CD8-positive, alpha-beta memory T cell (primary cell): ENCODE results near the gene PLXNB3. TPM values are rescaled to one million over a fixed set of nuclear protein-coding genes. Genes with fewer than 3 reads are reported as not detected.

Source experiments
- CTCF ChIA-PET: fragments of 350-600 bp; sonication (Branson Sonifier 250); formaldehyde crosslinking; loops from one replicate; lab custom pipeline; 2021; ENCODE audit warnings: antibody characterized with exemption; lab: Charles Lee
- POLR2A ChIA-PET: fragments of 350-600 bp; sonication (Branson Sonifier 250); formaldehyde crosslinking; loops from one replicate; lab custom pipeline; 2021; ENCODE audit warnings: antibody characterized with exemption; lab: Charles Lee
- DNase-seq, 5 donors: peaks; one replicate each; pipeline versions ENCODE4 v3.0.0 to v3.0.0-alpha.2; 2020 to 2022; ENCODE audit warnings: mixed read lengths in 1 of 5
- H3K27ac ChIP-seq: one replicate; pipeline ENCODE4 v1.7.0; 2013; ENCODE audit warnings: low read depth, mild to moderate bottlenecking, low read length, moderate library complexity
- H3K27me3 ChIP-seq: 2 replicates; pipeline ENCODE4 v1.7.0; 2013; ENCODE audit warnings: low read length, mild to moderate bottlenecking; ENCODE audit not compliant: insufficient read depth, poor library complexity, severe bottlenecking
- H3K36me3 ChIP-seq: 2 replicates; pipeline ENCODE4 v1.7.0; 2013; ENCODE audit warnings: mild to moderate bottlenecking, low read length, moderate library complexity; ENCODE audit not compliant: insufficient read depth
- H3K4me1 ChIP-seq: 2 replicates; pipeline ENCODE4 v1.7.0; 2013; ENCODE audit warnings: mild to moderate bottlenecking, low read length, moderate library complexity; ENCODE audit not compliant: insufficient read depth
- H3K4me3 ChIP-seq: 2 replicates; pipeline ENCODE4 v1.7.0; 2013; ENCODE audit warnings: mild to moderate bottlenecking, low read length
- H3K9me3 ChIP-seq: 2 replicates; pipeline ENCODE4 v1.7.0; 2013; ENCODE audit warnings: mild to moderate bottlenecking, low read length
- H3K27ac Mint-ChIP-seq, 8 donors: one replicate each; pipeline ENCODE4 v1.8.0; 2020 to 2021; ENCODE audit warnings: mixed read lengths in 8 of 8, mild to moderate bottlenecking in 6 of 8, inconsistent platforms in 3 of 8, moderate library complexity in 3 of 8
- H3K27me3 Mint-ChIP-seq, 2 donors: one replicate each; pipeline ENCODE4 v1.8.0; 2020 to 2021; ENCODE audit warnings: mixed read lengths in 2 of 2, mild to moderate bottlenecking in 1 of 2, moderate library complexity in 1 of 2
- H3K36me3 Mint-ChIP-seq, 3 donors: one replicate each; pipeline ENCODE4 v1.8.0; 2020 to 2021; ENCODE audit warnings: mixed read lengths in 3 of 3, inconsistent platforms in 1 of 3, mild to moderate bottlenecking in 1 of 3
- H3K4me1 Mint-ChIP-seq, 3 donors: one replicate each; pipeline ENCODE4 v1.8.0; 2020 to 2021; ENCODE audit warnings: mixed read lengths in 3 of 3, inconsistent platforms in 1 of 3, mild to moderate bottlenecking in 1 of 3
- H3K4me3 Mint-ChIP-seq, 7 donors: one replicate each; pipeline ENCODE4 v1.8.0; 2020 to 2021; ENCODE audit warnings: mixed read lengths in 7 of 7, mild to moderate bottlenecking in 6 of 7, moderate library complexity in 4 of 7, inconsistent platforms in 2 of 7
- H3K9me3 Mint-ChIP-seq, 5 donors: one replicate each; pipeline ENCODE4 v1.8.0; 2020 to 2022; ENCODE audit warnings: mixed read lengths in 5 of 5, mild to moderate bottlenecking in 3 of 5, moderate library complexity in 2 of 5, inconsistent platforms in 1 of 5
- polyA plus RNA-seq: library from polyadenylated mRNA; unstranded; fragments of 300-500 nt; fragmentation: Illumina TruSeq; gene quantifications from one replicate; pipeline ENCODE4 v1.2.3, GENCODE V29; 2021
- total RNA-seq, 2 experiments: library from RNA; stranded (reverse); gene quantifications; one replicate each; pipeline ENCODE4 v1.2.3, GENCODE V29; 2021

Gene PLXNB3
- total and polyA plus RNA-seq, 3 experiments from 2014 or later: 0.51 to 0.57 TPM; not detected in 1

DNA sequence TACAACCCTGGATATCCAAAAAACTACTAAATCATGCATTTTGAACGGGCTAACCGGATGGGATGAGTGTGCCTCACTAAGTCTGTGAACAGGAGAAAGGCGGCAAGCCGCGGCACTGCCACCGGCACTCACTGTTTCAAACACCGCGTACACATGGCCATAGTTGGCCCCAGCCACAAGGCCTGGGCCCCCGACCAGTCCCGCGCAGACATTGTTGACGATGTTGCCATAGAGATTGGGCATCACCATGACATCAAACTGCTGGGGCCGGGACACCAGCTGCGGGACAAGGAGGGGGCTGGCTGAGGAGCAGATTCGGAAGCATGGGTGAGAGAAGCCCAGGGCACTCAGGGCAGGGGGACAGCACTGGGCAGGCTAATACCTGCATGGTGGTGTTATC is 22.6 kb downstream of the PLXNB3 start:
- no peaks in the 10 kb centered on the region for H3K27me3 ChIP-seq
- H3K27ac Mint-ChIP-seq: peak overlapping the region in 2 of 8 donors; percentile 6 to 69
- H3K9me3 ChIP-seq: no peaks in the 10 kb centered on the region
- H3K9me3 Mint-ChIP-seq: no peaks in the 10 kb centered on the region
- H3K27ac ChIP-seq: no peak overlapping the region
- H3K4me1 Mint-ChIP-seq: peaks cover 2 to 4% (median 2%) of the 10 kb centered on the region in 3 donors
- H3K27me3 Mint-ChIP-seq: no peaks in the 10 kb centered on the region
- POLR2A ChIA-PET: no interaction called here
- H3K36me3 ChIP-seq: no peaks in the 10 kb centered on the region
- H3K4me1 ChIP-seq: no peaks in the 10 kb centered on the region
- H3K4me3 Mint-ChIP-seq: no peak overlapping the region
- no peak overlapping the region for H3K4me3 ChIP-seq
- peaks cover 0 to 44% (median 0%) of the 10 kb centered on the region in 3 donors for H3K36me3 Mint-ChIP-seq
- DNase-seq: no peak
- CTCF ChIA-PET: interaction anchor here (1.0 kb wide), 1 partner anchor 9 kb away, joined by 3 read pairs; no protein-coding TSS in a partner anchor

DNA sequence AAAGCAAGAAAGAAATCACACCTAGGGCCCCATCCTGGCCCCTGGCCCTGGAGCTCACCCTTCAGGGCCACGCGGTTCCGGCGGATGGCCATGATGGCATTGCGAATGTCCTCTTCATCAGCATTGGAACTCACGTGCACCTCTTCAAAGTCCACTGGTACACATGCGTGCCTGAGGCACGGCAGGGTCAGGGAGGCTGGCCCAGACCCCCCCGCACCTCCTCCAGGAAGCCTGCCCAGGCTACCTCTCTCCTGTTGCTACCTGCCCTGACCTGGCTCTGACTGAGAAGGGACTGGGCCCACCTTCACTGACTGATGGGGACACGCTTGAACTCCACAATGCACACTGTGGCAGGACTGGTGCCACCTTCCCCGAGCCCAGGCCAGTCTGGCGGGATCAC is 25.6 kb downstream of the PLXNB3 start:
- no peaks in the 10 kb centered on the region for H3K9me3 Mint-ChIP-seq
- no peak overlapping the region for H3K4me3 Mint-ChIP-seq
- Histone ChIP-seq H3K4me3 (no peak overlapping the region), H3K9me3 (no peaks in the 10 kb centered on the region), H3K36me3 (no peaks in the 10 kb centered on the region), H3K27ac (no peak overlapping the region), H3K27me3 (no peaks in the 10 kb centered on the region), H3K4me1 (peaks cover 10% of the 10 kb centered on the region)
- DNase-seq: no peak
- H3K4me1 Mint-ChIP-seq: peaks cover 12 to 14% (median 12%) of the 10 kb centered on the region in 3 donors
- ChIA-PET CTCF (no interaction called here), POLR2A (no interaction called here)
- no peak overlapping the region for H3K27ac Mint-ChIP-seq
- no peaks in the 10 kb centered on the region for H3K27me3 Mint-ChIP-seq
- H3K36me3 Mint-ChIP-seq: peaks cover 0 to 47% (median 0%) of the 10 kb centered on the region in 3 donors

DNA sequence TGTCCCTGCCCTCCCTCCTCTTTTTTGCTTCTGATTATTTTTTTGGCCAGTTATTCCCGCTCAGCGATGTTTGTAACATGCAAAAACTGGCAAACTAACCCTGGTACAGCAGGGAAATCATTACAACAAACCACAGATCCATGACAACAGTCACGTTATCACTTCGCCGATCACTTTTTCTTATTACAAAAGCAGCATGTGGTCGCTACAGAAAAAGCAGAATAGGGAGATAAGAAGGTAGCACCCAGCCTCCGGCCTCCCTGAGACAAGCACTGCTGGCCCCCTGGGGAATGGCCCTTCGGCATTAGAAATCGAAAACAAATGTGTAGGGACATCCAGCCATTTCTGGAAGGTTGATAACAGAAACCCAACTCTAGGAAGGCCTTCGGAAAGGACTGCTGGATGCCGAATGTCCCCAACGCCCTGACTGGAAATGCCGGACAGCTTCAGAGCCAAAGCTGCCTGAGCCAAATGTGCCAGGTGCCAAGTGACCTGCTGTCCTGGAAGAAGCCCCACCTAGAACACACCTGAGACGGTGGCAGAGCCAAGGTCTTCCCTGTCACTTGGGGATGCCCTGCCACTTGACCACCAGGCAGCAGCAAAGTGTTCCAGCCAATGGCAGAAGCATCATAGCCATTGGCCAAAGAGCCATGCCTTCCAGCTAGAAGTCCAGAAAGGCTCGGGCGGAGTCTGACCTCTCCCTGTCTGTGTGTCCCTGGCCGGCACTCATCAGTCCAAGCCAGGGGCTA is 27.2 kb downstream of the PLXNB3 start:
- ChIA-PET POLR2A (no interaction called here), CTCF (no interaction called here)
- Mint-ChIP-seq H3K27ac (peak overlapping the region in 1 of 8 donors; percentile 47), H3K36me3 (peaks cover 0 to 44% (median 0%) of the 10 kb centered on the region in 3 donors), H3K4me3 (no peak overlapping the region), H3K27me3 (peaks cover 0 to 4% of the 10 kb centered on the region in 2 donors), H3K9me3 (no peaks in the 10 kb centered on the region), H3K4me1 (peaks cover 21 to 24% (median 22%) of the 10 kb centered on the region in 3 donors)
- H3K27me3 ChIP-seq: no peaks in the 10 kb centered on the region
- H3K36me3 ChIP-seq: no peaks in the 10 kb centered on the region
- no peak for DNase-seq
- H3K4me3 ChIP-seq: no peak overlapping the region
- no peak overlapping the region for H3K27ac ChIP-seq
- H3K4me1 ChIP-seq: peaks cover 20% of the 10 kb centered on the region
- H3K9me3 ChIP-seq: no peaks in the 10 kb centered on the region

DNA sequence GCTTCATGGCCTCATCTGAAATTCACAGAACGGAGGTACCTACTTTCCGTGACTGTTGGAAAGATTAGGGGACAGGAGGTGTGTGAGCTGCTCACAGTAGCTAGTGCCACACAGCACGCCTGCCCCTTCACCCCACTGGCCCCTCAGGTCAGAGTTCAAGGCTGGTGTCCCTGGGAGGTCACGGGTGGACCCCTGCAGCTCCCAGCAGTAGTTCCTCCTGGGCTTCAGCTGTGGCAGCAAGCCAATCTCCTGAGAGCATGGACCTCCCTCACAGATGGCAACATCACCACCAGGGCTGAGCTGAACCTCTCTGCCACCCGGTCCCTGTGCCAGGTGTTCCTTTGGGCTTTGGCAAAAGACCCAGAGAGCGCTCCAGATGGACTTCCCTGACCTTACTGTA is 28.3 kb downstream of the PLXNB3 start:
- peak overlapping the region in 5 of 7 donors; percentile 16 to 96 (median 89) for H3K4me3 Mint-ChIP-seq
- H3K27ac Mint-ChIP-seq: peak overlapping the region in 2 of 8 donors; percentile 50 to 88
- peaks cover 0 to 4% of the 10 kb centered on the region in 2 donors for H3K27me3 Mint-ChIP-seq
- DNase-seq: no peak
- no peaks in the 10 kb centered on the region for H3K9me3 Mint-ChIP-seq
- Histone ChIP-seq H3K36me3 (no peaks in the 10 kb centered on the region), H3K9me3 (no peaks in the 10 kb centered on the region), H3K27me3 (no peaks in the 10 kb centered on the region), H3K4me1 (peaks cover 20% of the 10 kb centered on the region), H3K4me3 (no peak overlapping the region), H3K27ac (no peak overlapping the region)
- peaks cover 26 to 32% (median 30%) of the 10 kb centered on the region in 3 donors for H3K4me1 Mint-ChIP-seq
- CTCF ChIA-PET: no interaction called here
- POLR2A ChIA-PET: no interaction called here
- peaks cover 0 to 46% (median 0%) of the 10 kb centered on the region in 3 donors for H3K36me3 Mint-ChIP-seq

DNA sequence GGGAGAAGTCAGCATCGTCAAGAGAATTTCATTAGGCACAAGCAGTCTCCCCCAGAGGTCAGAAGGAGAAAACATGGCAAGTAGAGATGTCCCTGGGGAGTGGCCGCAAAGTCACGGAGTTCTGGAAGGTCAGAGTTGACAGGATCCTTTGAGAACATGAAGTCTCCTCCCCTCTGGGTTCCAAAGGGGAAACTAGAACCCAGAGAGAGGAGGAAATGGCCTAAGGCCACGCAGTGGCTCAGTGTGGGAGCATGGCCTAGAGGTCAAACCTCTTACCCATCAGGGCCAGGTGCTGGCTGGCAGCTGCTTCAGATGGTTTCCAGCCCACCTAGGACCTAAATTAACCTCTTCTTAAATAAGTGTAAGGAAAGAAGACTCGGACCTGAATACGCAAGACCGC is 29.2 kb downstream of the PLXNB3 start:
- Mint-ChIP-seq H3K27me3 (peaks cover 0 to 4% of the 10 kb centered on the region in 2 donors), H3K36me3 (peaks cover 0 to 45% (median 0%) of the 10 kb centered on the region in 3 donors), H3K27ac (peak overlapping the region; percentile 71 to 98 (median 89)), H3K4me3 (peak overlapping the region; percentile 88 to 96 (median 92)), H3K9me3 (no peaks in the 10 kb centered on the region), H3K4me1 (peaks cover 26 to 34% (median 30%) of the 10 kb centered on the region in 3 donors)
- Histone ChIP-seq H3K4me1 (peaks cover 20% of the 10 kb centered on the region), H3K27me3 (no peaks in the 10 kb centered on the region), H3K27ac (peak overlapping the region; percentile 90), H3K36me3 (no peaks in the 10 kb centered on the region), H3K4me3 (peak overlapping the region; percentile 66), H3K9me3 (no peaks in the 10 kb centered on the region)
- ChIA-PET POLR2A (no interaction called here), CTCF (interaction anchor here (1.8 kb wide), 1 partner anchor 155 kb away, joined by 7 read pairs; no protein-coding TSS in a partner anchor)
- DNase-seq: no peak

DNA sequence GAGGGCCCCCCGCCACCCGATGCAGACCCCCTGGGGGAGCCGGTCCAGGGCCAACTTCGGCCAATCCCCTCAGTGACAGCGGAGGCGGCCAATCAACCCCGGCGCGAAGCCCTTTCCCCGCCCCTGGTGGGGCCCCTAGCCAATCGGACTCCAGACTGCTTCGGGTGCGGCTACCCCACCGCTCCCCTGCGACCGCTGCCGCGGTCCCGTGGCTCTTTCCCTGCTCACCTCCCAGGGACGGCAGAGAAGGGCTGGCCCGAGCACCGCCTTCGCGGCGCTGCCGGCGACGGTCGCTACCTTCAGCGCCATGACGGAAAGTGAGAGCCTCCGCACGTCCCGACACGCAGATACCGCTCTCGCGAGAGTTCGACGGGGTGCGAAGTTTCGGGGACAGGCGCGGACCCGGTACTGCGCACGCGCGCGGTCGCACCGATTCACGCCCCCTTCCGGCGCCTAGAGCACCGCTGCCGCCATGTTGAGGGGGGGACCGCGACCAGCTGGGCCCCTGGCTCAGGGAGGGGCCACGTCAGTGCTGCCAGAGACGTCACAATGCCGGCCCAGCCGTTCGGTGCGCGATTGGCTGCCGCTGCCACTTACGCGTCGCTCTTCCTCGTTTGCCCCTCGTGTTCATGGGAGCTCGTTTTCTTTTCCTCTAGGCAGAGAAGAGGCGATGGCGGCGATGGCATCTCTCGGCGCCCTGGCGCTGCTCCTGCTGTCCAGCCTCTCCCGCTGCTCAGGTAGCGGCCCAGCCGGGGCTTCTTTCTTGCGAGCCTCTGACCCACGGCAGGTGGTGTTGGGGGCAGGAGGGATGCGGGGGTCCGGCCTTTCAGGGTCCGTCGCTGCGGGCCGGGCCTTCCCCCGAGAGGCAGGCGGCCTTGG is 30.2 kb downstream of the PLXNB3 start, which contains the start of the genes IDH3G and SSR4:
IDH3G (minus strand) TSS at position 358 of the 879 bp plus-strand sequence; CDS start at position 309, 49 bp downstream.
SSR4 (plus strand) TSS at position 651 of the 879 bp plus-strand sequence; CDS start at position 671, 20 bp downstream.
- H3K4me3 ChIP-seq: peak within 1 kb of the TSS; percentile 66
- H3K36me3 ChIP-seq: no peaks in the 10 kb centered on the region
- POLR2A ChIA-PET: interaction anchor here (0.9 to 1.4 kb wide), 6 partner anchors 113 to 174 kb away, joined by 3 to 6 read pairs (median 6); no protein-coding TSS in a partner anchor
- H3K4me1 ChIP-seq: peaks cover 20% of the 10 kb centered on the region
- Mint-ChIP-seq H3K9me3 (no peaks in the 10 kb centered on the region), H3K4me1 (peaks cover 26 to 35% (median 30%) of the 10 kb centered on the region in 3 donors), H3K27me3 (peaks cover 0 to 7% of the 10 kb centered on the region in 2 donors), H3K27ac (peak within 1 kb of the TSS; percentile 88 to 98 (median 92)), H3K36me3 (peaks cover 0 to 50% (median 0%) of the 10 kb centered on the region in 3 donors), H3K4me3 (peak within 1 kb of the TSS; percentile 88 to 96 (median 92))
- DNase-seq: peak; percentile 86 to 97 (median 94)
- H3K27me3 ChIP-seq: no peaks in the 10 kb centered on the region
- no peaks in the 10 kb centered on the region for H3K9me3 ChIP-seq
- CTCF ChIA-PET: interaction anchor here (0.9 to 1.8 kb wide), 2 partner anchors 131 to 154 kb away, joined by 3 to 7 read pairs; partner anchors contain the start of gene ARHGAP4
- peak within 1 kb of the TSS; percentile 90 for H3K27ac ChIP-seq
